Suppressor macrophage treated with lipopolysaccharide for 1 hour (primary cell): Measurements from ENCODE around the gene GPRC5D.

Experiments
- DNase-seq, 3 donors: peaks; one replicate each; pipeline ENCODE4 v3.0.0-alpha.2; 2020 to 2022

Gene GPRC5D

DNA sequence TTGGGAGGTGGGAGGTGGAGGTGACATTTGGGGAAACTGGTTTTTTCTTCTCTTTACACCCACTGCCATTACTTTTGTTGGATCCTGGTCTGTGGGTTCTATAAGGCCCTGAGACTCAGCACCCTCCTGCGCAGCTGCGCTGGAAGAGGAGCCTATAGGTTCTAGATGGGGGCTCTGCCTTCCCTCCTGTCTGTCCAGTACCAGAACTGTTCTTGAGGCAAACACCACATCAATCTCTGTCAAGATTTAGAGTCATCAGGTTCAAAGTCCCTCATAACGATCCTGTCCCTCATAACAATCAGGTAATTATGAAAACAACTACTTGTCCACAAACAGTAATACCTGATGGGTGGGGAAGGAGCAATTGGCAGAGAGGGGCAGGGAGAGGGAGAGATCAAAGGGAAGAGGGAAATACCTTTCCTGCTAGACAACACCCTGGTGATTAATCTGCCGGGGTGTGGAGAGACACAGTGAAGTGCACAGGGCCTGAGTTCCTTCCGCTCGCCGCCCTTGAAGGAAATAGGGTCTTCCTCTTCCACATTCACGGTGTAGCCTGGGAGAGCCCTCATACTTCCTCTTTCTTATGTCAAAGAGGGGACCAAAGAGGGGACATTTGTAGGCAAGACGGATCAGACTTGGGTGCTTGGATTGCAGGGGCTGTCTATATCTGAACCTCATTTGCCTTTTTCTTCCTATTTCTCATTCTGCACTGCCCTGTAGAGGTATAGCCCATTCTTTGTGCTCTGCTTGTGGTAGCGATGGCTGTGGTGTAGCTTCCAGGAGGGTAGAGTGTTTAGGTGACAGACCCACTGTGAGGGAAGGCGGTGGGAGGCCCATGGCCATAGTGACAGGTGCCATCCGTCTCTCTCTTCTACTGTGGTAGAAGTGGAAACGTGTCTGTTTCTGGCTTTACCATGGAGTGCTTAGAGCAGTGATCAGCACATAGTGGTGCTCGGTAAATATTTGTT, 48.0 kb downstream of the GPRC5D start:
- DNase-seq = peak; percentile 35 to 37 (median 35)

DNA sequence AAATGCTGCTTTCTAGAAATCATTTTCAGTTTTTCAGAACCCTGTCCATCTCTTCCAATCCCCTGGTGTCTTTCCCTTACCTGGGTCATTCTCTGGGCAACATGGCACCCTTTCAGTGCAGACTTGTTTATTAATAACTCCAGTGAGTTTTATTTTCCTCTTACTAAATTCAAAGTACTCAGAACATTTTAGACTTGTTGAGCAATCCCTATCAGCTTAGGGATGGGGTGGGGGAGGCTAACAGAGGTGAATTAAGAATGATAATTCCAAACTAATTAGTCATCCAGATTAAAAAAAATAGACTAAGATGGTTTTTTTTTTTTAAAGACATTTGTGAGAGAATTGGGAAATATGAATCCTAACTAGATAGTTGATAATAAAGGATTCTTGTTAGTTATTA, 49.9 kb downstream of the GPRC5D start:
- no peak for DNase-seq

GRCh38 chr12:12901158-12901791, 50.7 kb downstream of the GPRC5D start:
- peak; percentile 53 to 62 (median 54) for DNase-seq

DNA sequence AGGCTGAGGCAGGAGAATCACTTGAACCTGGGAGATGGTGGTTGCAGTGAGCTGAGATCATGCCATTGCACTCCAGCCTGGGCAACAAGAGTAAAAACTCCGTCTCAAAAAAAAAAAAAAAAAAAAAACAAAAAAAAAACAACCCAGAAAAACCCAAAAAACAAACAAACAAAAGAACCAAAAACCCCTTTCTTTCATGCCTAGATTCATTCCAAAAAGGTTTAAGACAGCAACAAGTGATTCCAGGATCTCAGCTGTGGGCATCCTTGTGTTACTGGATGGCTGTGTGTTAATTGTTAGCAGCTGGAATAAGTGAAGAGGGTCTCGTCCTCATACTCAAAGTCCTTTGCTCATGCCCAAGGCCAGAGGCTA, 51.2 kb downstream of the GPRC5D start:
- no peak for DNase-seq

DNA sequence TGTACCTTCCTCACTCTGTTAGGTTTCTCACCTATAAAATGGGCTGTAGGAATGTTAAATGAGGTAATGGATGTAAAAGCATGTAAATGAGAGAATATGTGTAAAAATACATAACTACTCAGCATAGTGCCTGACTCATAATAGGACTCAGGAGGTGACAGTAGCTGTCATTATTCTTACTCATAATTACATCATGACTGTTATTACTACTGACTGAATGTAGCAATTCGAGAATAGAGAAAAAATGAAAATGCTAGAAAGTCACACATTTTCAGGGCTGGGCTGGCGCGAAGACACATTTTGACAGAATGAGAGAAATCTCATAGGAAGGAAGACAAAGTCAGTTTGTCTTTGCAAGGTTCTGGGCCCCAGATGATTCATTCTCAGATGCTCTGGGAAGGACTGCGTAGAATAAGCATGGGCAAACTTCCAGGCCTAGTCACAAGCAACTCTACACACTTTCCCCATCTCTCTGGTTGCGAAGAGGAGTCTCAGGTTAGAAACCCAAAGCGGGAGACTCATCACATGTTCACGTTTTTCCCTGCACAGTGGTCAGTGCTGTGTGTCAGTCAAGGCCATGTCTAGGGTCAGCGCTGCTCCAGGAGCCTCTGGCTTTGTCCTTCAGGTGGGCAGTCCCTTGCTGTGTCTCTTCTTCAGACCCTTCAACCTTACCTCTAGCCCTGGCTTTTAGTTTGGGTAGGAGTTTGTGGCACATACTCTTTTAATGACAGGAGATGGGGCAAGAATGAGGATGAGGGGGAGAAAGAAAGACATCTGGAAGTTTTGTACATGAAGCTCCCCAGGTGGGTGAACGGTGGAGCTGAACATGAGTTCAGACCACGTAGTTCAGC, 52.2 kb downstream of the GPRC5D start:
- DNase-seq = peak; percentile 59 to 89 (median 81)

GRCh38 chr12:12898911-12899511, 53.0 kb downstream of the GPRC5D start:
- DNase-seq = no peak

GRCh38 chr12:12898136-12898717, 53.7 kb downstream of the GPRC5D start:
- no peak for DNase-seq

- no peak for DNase-seq
Measured at GRCh38 chr12:12897302-12897701, 54.7 kb downstream of the GPRC5D start.

DNA sequence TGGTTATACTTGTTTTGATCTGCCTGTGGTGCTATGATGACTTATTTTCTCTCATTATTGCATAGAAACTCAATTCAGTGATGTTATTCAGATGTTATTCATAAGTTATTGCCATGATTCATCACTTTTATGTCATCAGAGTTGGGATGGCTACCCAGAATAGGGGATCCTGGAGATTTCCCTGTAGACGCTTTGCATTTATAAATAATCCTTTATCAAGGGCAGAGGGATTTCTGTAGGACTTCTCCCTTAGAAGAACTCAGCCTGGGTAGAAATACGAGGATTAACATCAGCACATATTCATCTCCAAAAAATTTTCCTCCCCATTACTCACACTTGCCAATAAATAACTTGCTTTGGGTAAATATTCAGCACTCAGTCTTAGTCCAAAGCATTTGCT, 55.7 kb downstream of the GPRC5D start:
- peak in 1 of 3 donors; percentile 50 for DNase-seq

GRCh38 chr12:12893438-12893837, 58.5 kb downstream of the GPRC5D start:
- no peak for DNase-seq

DNA sequence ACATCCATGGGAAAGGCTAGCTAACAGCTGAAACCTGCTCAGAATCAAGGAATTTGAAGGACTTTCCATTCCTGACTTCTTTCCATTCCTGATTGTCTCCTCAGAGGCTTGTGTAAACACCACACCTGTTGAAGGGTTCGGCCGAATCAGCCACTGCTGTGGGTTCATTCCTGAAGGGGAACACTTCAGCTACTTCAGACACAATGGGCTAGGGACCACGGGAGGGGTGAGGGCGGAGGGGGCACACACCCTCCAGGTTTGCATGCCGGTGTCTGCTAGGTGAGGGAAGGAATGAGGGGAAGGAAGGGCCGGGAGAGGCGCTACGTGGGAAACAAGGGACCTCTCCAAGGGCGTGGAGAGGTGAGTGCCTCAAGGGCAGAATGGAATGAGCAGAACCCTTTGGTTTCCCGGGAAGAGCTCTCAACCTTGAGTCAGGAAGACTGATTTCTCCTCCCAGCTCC, 59.3 kb downstream of the GPRC5D start:
- DNase-seq = no peak

GRCh38 chr12:12891881-12892355, 60.1 kb downstream of the GPRC5D start:
- DNase-seq = peak in 1 of 3 donors; percentile 27

DNA sequence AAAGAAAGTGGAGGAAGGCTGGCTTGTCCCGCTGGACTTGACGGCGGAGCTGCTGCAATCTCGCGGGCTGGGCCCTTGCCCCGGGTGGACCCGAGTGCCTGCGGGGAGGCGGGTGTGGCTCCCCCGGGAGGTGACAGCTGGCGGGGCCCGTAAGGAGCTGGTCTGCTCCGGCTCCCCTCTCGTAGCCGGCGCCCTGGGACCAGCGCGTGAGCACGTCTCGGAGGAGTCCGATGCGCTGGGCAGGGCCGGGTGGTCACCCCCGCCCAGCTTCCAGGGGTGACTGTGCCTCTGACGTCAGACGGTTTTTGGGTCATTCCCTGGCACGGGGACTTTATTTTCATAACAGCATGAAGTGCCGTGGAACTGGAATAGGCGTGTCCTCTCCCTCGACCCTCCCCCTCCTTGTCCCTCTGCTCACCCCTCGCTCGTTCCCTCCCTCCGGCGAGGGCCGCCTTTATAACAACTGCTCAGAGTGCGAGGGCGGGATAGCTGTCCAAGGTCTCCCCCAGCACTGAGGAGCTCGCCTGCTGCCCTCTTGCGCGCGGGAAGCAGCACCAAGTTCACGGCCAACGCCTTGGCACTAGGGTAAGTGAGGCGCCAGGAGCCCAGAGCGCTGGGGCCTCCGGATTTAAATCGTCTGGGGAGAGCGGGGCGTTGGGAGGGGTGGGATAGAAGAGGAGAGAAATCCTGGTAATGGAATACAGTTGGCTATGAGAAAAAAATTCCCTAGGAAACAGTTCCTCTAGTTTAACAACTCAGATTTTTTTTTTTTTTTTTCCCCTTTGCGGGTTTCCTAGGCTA, 60.7 kb downstream of the GPRC5D start, which contains the start of gene GPRC5A:
Gene GPRC5A, plus strand, starts transcription at position 483 of the 801 bp plus-strand sequence. CDS start 16,688 bp downstream, outside the sequence.
- DNase-seq = peak; percentile 90 to 95 (median 92)
